Neural cell (in vitro differentiated cells): ENCODE data around the gene SCCPDH. TPM values are rescaled to one million over a fixed set of nuclear protein-coding genes. Genes with fewer than 3 reads are reported as not detected.
A peak's percentile ranks its signal among the peaks of the same experiment; 100 is the strongest.

Experiments
- H2AFZ ChIP-seq: fragments of 200-600, 300-800 bp; sonication (generic), shearing (Covaris generic); 2 replicates; pipeline ENCODE4 v1.6.0; 2014; ENCODE audit warnings: low read depth, mild to moderate bottlenecking, antibody characterized with exemption, low read length, moderate library complexity
- H3F3A ChIP-seq: fragments of 200-600 bp; shearing (Covaris generic); 2 replicates; pipeline ENCODE4 v1.6.1; 2016; ENCODE audit warnings: mild to moderate bottlenecking, moderate library complexity, mixed read lengths, antibody characterized with exemption, low read length; ENCODE audit not compliant: insufficient read depth, poor library complexity, severe bottlenecking
- H3K27ac ChIP-seq: fragments of 200-600, 300-800 bp; sonication (generic), shearing (Covaris generic); 2 replicates; pipeline ENCODE4 v1.5.1; 2014; ENCODE audit warnings: mild to moderate bottlenecking, low read length, moderate library complexity
- H3K27me3 ChIP-seq: fragments of 300-800, 200-600 bp; sonication (generic), shearing (Covaris generic); 2 replicates; pipeline ENCODE4 v1.6.0; 2014; ENCODE audit warnings: mild to moderate bottlenecking, low read depth, low read length, moderate library complexity; ENCODE audit not compliant: insufficient read depth
- H3K36me3 ChIP-seq: fragments of 300-800, 200-600 bp; sonication (generic), shearing (Covaris generic); 2 replicates; pipeline ENCODE4 v1.5.1; 2014; ENCODE audit warnings: mild to moderate bottlenecking, antibody characterized with exemption, low read length, moderate library complexity; ENCODE audit not compliant: insufficient read depth
- H3K4me2 ChIP-seq: fragments of 300-800, 200-600 bp; sonication (generic), shearing (Covaris generic); 2 replicates; pipeline ENCODE4 v1.6.0; 2014; ENCODE audit warnings: mild to moderate bottlenecking, low read length
- H3K4me3 ChIP-seq: fragments of 300-800, 200-600 bp; sonication (generic), shearing (Covaris generic); 2 replicates; pipeline ENCODE4 v1.5.1; 2014; ENCODE audit warnings: mild to moderate bottlenecking, low read length, moderate library complexity
- H3K79me2 ChIP-seq: fragments of 200-600 bp; shearing (Covaris generic); replicated peaks from 2 replicates; pipeline ENCODE4 v1.6.0; 2014; ENCODE audit warnings: mild to moderate bottlenecking, low read length, moderate library complexity; ENCODE audit not compliant: insufficient read depth
- H3K9ac ChIP-seq: fragments of 300-800, 200-600 bp; sonication (generic), shearing (Covaris generic); 2 replicates; pipeline ENCODE4 v1.6.1; 2016; ENCODE audit warnings: mild to moderate bottlenecking, low read length, mixed read lengths
- H3K9me2 ChIP-seq: fragments of 200-600 bp; shearing (Covaris generic); 2 replicates; pipeline ENCODE4 v1.6.1; 2016; ENCODE audit warnings: mild to moderate bottlenecking, low read length, mixed read lengths; ENCODE audit not compliant: insufficient read depth
- H3K9me3 ChIP-seq: fragments of 200-600, 300-800 bp; sonication (generic), shearing (Covaris generic); 2 replicates; pipeline ENCODE4 v1.6.1; 2016; ENCODE audit warnings: mild to moderate bottlenecking, mixed run types, low read length, moderate library complexity, mixed read lengths
- H4K20me1 ChIP-seq: fragments of 200-600 bp; shearing (Covaris generic); 2 replicates; pipeline ENCODE4 v1.6.1; 2016; ENCODE audit warnings: mild to moderate bottlenecking, mixed run types; ENCODE audit not compliant: insufficient read depth
- EP300 ChIP-seq: fragments of 450-650 bp; conservative IDR thresholded peaks from 2 replicates; pipeline ENCODE4 v1.6.1; 2014; ENCODE audit warnings: antibody characterized with exemption, mild to moderate bottlenecking, moderate library complexity; ENCODE audit not compliant: poor library complexity, severe bottlenecking
- EZH2 ChIP-seq: fragments of 200-600, 300-800 bp; shearing (Covaris generic), sonication (generic); IDR thresholded peaks from 2 replicates; pipeline ENCODE4 v1.6.1; 2014; ENCODE audit warnings: antibody characterized with exemption, low read length, borderline replicate concordance, mild to moderate bottlenecking; ENCODE audit not compliant: insufficient read depth, poor library complexity, severe bottlenecking
- MXI1 ChIP-seq: fragments of 450-650 bp; conservative IDR thresholded peaks from 2 replicates; pipeline ENCODE4 v1.6.1; 2014; ENCODE audit warnings: antibody characterized with exemption, mild to moderate bottlenecking; ENCODE audit not compliant: poor library complexity, severe bottlenecking
- POLR2AphosphoS5 ChIP-seq: IDR thresholded peaks from 2 replicates; pipeline ENCODE4 v1.6.1; 2012
- RAD21 ChIP-seq: fragments of 450-650 bp; conservative IDR thresholded peaks from 2 replicates; pipeline ENCODE4 v1.6.1; 2014; ENCODE audit warnings: antibody characterized with exemption, mild to moderate bottlenecking, moderate library complexity
- SMC3 ChIP-seq: fragments of 450-650 bp; conservative IDR thresholded peaks from 2 replicates; pipeline ENCODE4 v1.6.1; 2014; ENCODE audit warnings: antibody characterized with exemption, mild to moderate bottlenecking, moderate library complexity; ENCODE audit not compliant: poor library complexity
- TAF1 ChIP-seq: IDR thresholded peaks from 2 replicates; pipeline ENCODE4 v1.6.1; 2012; ENCODE audit warnings: low read depth
- polyA plus RNA-seq: library from polyadenylated mRNA; depleted of rRNA; stranded (reverse); fragments of >200 nt; gene quantifications from 2 replicates; pipeline ENCODE4 v1.2.3, GENCODE V29; 2014
- TF ChIP-seq, protein P1 (sequence below): fragments of 450-650 bp; IDR thresholded peaks from 2 replicates; pipeline ENCODE4 v1.5.1; 2014; ENCODE audit warnings: antibody characterized with exemption, mild to moderate bottlenecking, moderate library complexity; ENCODE audit not compliant: poor library complexity, severe bottlenecking
- TF ChIP-seq, protein P2 (sequence below): IDR thresholded peaks from 2 replicates; pipeline ENCODE4 v1.6.1; 2012; ENCODE audit warnings: borderline replicate concordance

SCCPDH gene
- polyA plus RNA-seq, 1 donor from 2014 or later: 94.2 TPM

DNA sequence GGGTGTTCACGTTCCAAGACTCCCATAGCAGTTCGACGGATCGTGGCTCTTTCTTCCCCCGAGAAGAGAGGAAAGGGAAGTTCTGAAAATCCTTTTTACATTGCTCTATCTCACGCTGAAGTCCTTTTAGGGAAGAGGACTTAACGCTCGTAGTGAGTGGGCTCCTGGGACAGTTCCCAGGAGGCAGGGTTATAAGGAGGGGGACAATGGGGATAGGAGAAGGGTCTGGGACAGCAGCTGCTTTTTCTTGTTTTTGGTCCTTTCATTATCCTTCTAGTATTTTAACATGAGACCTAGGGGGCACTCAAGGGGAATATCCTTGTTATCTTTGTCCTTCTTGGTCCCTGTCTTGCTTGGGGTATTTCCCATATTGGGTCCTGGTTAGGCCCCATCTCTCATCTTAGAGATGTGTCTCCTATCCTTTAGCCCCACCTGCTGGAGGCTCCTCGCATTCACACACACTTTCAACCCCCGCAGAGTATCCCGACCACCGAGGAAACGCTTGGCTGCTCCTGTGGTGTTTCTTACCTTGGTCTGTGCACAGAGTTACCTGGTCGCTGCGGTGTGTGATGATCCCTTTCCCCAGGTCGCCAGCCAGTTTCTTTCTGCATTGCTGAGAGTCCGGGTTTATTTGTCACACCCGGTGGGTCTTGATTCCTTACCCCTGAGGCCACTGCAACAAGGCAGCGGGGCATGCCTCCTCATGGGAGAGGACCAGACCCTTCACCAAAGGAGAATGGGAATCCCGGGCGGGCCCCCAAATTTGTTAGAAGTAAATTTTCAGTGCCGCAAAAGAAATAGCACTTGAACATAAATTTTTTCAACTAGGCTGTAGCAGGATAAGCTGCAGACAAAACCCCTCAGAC lies 29.7 kb downstream of the SCCPDH start:
- no peak overlapping the region for H3K4me3 ChIP-seq
- no peaks in the 10 kb centered on the region for H4K20me1 ChIP-seq
- H3K9ac ChIP-seq: no peak overlapping the region
- no peak overlapping the region for H2AFZ ChIP-seq
- H3K79me2 ChIP-seq: no peaks in the 10 kb centered on the region
- TF ChIP-seq, protein P1, sequence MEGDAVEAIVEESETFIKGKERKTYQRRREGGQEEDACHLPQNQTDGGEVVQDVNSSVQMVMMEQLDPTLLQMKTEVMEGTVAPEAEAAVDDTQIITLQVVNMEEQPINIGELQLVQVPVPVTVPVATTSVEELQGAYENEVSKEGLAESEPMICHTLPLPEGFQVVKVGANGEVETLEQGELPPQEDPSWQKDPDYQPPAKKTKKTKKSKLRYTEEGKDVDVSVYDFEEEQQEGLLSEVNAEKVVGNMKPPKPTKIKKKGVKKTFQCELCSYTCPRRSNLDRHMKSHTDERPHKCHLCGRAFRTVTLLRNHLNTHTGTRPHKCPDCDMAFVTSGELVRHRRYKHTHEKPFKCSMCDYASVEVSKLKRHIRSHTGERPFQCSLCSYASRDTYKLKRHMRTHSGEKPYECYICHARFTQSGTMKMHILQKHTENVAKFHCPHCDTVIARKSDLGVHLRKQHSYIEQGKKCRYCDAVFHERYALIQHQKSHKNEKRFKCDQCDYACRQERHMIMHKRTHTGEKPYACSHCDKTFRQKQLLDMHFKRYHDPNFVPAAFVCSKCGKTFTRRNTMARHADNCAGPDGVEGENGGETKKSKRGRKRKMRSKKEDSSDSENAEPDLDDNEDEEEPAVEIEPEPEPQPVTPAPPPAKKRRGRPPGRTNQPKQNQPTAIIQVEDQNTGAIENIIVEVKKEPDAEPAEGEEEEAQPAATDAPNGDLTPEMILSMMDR: peak; percentile 76
- no peak for TF ChIP-seq EP300
- TF ChIP-seq TAF1: no peak
- TF ChIP-seq, protein P2, sequence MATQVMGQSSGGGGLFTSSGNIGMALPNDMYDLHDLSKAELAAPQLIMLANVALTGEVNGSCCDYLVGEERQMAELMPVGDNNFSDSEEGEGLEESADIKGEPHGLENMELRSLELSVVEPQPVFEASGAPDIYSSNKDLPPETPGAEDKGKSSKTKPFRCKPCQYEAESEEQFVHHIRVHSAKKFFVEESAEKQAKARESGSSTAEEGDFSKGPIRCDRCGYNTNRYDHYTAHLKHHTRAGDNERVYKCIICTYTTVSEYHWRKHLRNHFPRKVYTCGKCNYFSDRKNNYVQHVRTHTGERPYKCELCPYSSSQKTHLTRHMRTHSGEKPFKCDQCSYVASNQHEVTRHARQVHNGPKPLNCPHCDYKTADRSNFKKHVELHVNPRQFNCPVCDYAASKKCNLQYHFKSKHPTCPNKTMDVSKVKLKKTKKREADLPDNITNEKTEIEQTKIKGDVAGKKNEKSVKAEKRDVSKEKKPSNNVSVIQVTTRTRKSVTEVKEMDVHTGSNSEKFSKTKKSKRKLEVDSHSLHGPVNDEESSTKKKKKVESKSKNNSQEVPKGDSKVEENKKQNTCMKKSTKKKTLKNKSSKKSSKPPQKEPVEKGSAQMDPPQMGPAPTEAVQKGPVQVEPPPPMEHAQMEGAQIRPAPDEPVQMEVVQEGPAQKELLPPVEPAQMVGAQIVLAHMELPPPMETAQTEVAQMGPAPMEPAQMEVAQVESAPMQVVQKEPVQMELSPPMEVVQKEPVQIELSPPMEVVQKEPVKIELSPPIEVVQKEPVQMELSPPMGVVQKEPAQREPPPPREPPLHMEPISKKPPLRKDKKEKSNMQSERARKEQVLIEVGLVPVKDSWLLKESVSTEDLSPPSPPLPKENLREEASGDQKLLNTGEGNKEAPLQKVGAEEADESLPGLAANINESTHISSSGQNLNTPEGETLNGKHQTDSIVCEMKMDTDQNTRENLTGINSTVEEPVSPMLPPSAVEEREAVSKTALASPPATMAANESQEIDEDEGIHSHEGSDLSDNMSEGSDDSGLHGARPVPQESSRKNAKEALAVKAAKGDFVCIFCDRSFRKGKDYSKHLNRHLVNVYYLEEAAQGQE: no peak
- TF ChIP-seq RAD21: peak; percentile 79
- TF ChIP-seq EZH2: no peak
- peak; percentile 74 for TF ChIP-seq SMC3
- no peak for TF ChIP-seq MXI1
- TF ChIP-seq POLR2AphosphoS5: no peak
- H3K36me3 ChIP-seq: no peaks in the 10 kb centered on the region
- H3K9me2 ChIP-seq: no peaks in the 10 kb centered on the region
- H3F3A ChIP-seq: no peaks in the 10 kb centered on the region
- H3K9me3 ChIP-seq: no peaks in the 10 kb centered on the region
- H3K27ac ChIP-seq: no peak overlapping the region
- H3K27me3 ChIP-seq: no peaks in the 10 kb centered on the region
- no peak overlapping the region for H3K4me2 ChIP-seq

DNA sequence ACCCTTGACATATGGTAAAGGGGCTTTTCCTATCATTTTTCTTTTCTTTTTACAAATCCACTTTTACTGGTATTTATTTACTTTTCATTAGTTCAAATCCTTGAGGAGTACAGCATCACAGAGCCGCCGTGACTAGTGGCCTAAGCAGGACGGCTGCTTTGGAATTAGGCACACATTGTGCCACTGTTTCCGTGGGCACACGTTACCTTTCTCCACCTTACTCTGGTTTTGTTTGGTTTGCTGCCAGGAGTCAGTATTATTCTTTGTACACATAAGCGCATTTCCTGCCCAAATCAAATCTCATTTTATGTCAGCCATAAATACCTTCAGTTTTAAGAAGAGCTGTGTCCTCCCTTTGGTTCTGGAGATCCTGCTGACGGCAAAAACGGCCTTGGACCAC lies 31.2 kb downstream of the SCCPDH start:
- Histone ChIP-seq H3K9me3 (no peaks in the 10 kb centered on the region), H3K4me2 (no peak overlapping the region), H3K27me3 (no peaks in the 10 kb centered on the region), H3K9me2 (no peaks in the 10 kb centered on the region), H4K20me1 (no peaks in the 10 kb centered on the region), H3K27ac (no peak overlapping the region), H2AFZ (no peak overlapping the region), H3K9ac (no peak overlapping the region), H3K36me3 (peaks cover 2% of the 10 kb centered on the region), H3F3A (no peaks in the 10 kb centered on the region), H3K79me2 (no peaks in the 10 kb centered on the region), H3K4me3 (no peak overlapping the region)
- TF ChIP-seq, protein P2: no peak
- TF ChIP-seq POLR2AphosphoS5: no peak
- TF ChIP-seq EP300: no peak
- TF ChIP-seq MXI1: no peak
- TF ChIP-seq TAF1: no peak
- no peak for TF ChIP-seq EZH2
- no peak for TF ChIP-seq SMC3
- TF ChIP-seq, protein P1: no peak
- no peak for TF ChIP-seq RAD21
